ENCODE data around the gene TWF2. TPM values are rescaled to one million over a fixed set of nuclear protein-coding genes. Genes with fewer than 3 reads are reported as not detected.

Gene TWF2
- total RNA-seq, 2 experiments from 2014 or later, result 127 to 134 TPM

DNA sequence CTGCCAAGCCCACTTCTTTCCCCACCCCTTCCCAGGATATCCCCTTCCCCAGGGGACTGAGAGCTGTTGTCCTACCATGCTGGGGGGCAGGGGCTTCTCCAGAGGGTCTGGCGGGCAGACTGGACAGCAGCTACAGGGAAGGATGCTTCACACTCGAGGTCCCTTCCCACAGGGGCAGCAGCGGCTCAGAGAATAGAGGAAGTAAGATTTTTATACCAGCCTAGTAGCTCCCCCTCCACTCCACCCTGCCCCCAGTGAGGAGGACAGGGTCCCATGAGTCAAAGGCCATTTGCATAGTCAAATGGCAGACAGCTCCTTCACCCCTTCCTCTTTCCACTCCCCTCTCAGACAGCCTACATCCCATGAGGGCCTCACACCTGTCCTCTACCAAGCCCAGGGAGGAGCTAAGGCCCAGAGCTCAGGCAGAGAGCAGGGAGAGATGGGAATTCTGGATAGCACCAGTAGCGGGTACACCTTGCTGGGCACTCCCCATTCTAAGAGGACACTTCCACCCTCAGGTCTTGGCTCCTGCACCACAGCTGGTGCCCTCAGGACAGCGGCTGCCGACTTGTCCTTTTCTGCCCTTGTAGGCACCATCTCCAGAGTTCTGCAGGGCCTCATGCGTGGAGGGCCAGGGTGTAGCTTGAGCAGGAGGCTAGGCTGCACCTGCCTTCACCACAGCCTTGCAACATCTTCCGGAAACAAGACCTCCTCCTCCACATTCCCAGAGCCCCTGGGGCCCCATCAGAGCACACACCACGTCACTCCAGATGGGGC is 13.3 kb downstream of the TWF2 start, which contains the start of gene TLR9:
Gene TLR9 (minus strand): TSS at position 194 of the 777 bp plus-strand sequence. CDS start 116 bp downstream, at position 78.
- Mint-ChIP-seq H3K27ac (peak within 1 kb of the TSS; percentile 90), H3K9me3 (no peaks in the 10 kb centered on the region), H3K36me3 (peaks cover 8% of the 10 kb centered on the region), H3K4me3 (peak within 1 kb of the TSS; percentile 62), H3K4me1 (peaks cover 52% of the 10 kb centered on the region), H3K27me3 (no peaks in the 10 kb centered on the region)
- DNase-seq, result peak; percentile 52

DNA sequence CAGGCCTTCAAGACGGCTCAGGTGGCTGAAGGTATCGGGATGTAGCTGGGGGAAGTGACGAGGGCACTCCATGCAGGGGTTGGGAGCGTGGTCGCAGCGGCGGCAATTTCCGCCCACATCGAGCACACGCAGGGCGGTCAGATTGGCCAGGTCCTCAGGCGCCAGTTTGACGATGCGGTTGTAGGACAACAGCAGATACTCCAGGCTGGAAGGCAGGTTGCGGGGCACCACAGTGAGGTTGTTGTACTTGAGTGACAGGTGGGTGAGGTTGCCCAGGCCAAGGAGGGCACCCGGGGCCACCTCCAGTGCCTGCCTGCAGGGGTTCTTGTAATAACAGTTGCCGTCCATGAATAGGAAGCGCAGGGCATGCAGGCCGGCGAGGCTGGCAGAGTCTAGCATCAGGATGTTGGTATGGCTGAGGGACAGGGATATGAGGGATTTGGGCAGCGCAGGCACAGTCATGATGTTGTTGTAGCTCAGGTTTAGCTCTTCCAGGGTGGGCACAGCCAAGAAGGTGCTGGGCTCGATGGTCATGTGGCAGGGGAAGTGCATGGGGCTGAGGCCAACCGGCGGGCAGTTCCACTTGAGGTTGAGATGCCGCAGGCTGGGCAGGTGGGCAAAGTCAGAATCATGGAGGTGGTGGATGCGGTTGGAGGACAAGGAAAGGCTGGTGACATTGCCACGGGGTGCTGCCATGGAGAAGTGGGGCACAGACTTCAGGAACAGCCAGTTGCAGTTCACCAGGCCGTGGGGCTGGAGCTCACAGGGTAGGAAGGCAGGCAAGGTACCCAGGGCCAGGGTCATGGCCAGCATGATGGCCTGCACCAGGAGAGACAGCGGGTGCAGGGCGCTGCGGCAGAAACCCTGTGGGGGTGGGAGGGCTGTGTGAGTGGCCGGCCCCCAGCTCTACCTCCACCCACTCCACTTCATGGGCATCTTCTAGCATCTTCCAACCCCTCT is 15.2 kb downstream of the TWF2 start:
- DNase-seq, result no peak

DNA sequence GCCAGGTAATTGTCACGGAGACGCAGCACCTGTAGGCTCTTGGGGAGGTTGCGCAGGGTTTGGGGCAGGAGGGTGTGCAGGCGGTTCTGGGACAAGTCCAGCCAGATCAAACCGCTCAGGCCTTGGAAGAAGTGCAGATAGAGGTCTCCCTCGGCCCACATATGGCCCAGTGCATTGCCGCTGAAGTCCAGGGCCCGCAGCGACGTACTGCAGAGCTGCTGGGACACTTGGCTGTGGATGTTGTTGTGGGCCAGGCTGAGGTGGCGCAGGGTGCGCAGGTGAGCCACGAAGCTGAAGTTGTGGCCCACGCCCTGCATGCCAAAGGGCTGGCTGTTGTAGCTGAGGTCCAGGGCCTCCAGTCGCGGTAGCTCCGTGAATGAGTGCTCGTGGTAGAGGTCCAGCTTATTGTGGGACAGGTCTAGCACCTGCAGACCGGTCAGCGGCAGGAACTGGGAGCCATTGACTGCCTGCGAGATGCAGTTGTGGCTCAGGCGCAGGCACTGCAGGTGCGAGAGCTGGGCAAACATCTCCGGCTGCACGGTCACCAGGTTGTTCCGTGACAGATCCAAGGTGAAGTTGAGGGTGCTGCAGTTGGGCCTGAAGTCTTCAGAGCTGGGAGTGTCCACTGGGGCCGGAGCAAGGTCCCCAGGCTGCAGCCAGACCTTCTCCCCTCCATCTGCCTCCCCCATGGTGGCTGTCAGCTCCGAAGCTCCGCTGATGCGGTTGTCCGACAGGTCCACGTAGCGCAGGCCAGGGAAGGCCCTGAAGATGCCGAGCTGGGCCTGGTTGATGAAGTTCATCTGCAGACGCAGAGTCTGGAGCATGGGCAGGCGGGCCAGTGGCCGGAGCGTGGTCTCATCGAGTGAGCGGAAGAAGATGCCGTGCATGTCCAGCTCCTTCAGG is 16.4 kb downstream of the TWF2 start:
- no peaks in the 10 kb centered on the region for H3K27me3 Mint-ChIP-seq
- peaks cover 7% of the 10 kb centered on the region for H3K36me3 Mint-ChIP-seq
- H3K4me3 Mint-ChIP-seq, result peak overlapping the region; percentile 79
- peaks cover 75% of the 10 kb centered on the region for H3K4me1 Mint-ChIP-seq
- H3K9me3 Mint-ChIP-seq, result no peaks in the 10 kb centered on the region
- H3K27ac Mint-ChIP-seq, result peak overlapping the region; percentile 77
- DNase-seq, result no peak

More for the DNA sequence above, 15.2 kb downstream of the TWF2 start:
- H3K9me3 Mint-ChIP-seq, result no peaks in the 10 kb centered on the region
- H3K4me1 Mint-ChIP-seq, result peaks cover 64% of the 10 kb centered on the region
- H3K27me3 Mint-ChIP-seq, result no peaks in the 10 kb centered on the region
- no peak overlapping the region for H3K4me3 Mint-ChIP-seq
- peaks cover 7% of the 10 kb centered on the region for H3K36me3 Mint-ChIP-seq
- peak overlapping the region; percentile 90 for H3K27ac Mint-ChIP-seq

DNA sequence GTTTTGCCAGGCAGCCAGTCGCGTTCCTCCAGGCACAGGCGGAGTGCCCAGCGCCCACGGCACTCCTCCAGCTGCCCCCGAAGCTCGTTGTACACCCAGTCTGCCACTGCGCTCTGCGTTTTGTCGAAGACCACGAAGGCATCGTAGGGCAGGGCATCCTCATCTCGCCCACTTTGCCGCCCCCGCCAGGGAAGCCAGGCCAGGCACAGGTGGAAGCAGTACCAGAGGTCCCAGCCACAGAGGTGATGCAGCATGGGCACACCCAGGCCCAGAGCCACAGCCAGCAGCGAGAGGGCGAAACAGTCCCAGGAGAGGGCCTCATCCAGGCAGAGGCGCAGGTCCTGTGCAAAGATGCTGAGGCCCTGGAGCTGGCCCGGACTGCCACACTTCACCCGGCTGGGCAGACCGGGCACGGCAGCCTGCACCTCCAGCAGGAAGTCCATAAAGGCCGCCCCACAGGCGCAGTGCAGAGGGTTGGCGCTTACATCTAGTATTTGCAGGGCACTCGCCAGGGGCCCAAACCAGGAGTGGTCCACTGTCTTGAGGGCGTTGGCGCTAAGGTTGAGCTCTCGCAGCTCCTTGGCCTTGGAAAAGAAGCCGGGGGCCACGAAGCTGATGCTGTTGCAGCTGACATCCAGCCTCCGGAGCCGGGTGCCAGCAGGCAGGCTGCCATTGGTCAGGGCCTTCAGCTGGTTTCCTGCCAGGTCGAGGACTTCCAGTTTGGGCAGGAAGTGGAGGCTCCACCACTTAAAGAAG is 17.2 kb downstream of the TWF2 start:
- H3K36me3 Mint-ChIP-seq, result peaks cover 10% of the 10 kb centered on the region
- peaks cover 80% of the 10 kb centered on the region for H3K4me1 Mint-ChIP-seq
- peak overlapping the region; percentile 79 for H3K4me3 Mint-ChIP-seq
- no peaks in the 10 kb centered on the region for H3K27me3 Mint-ChIP-seq
- H3K9me3 Mint-ChIP-seq, result no peaks in the 10 kb centered on the region
- peak; percentile 65 for DNase-seq
- H3K27ac Mint-ChIP-seq, result peak overlapping the region; percentile 77

DNA sequence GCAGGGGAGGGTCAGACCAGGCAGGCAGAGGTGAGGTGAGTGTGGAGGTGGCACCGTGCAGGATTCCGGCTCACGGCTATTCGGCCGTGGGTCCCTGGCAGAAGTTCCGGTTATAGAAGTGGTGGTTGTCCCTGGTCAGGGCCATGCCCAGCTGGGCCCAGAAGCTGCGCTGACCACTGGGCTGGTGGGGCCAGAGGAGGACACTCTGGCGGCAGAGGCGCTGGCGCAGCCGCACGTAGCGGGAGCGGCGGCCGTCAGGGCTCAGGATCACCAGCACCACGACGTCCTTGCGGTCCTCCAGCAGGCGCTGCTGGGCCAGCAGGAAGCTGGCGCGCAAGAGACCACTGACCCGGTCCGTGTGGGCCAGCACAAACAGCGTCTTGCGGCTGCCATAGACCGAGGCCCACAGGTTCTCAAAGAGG is 17.8 kb downstream of the TWF2 start:
- H3K4me1 Mint-ChIP-seq, result peaks cover 77% of the 10 kb centered on the region
- H3K36me3 Mint-ChIP-seq, result peaks cover 9% of the 10 kb centered on the region
- no peaks in the 10 kb centered on the region for H3K27me3 Mint-ChIP-seq
- no peak for DNase-seq
- H3K4me3 Mint-ChIP-seq, result no peak overlapping the region
- no peak overlapping the region for H3K27ac Mint-ChIP-seq
- H3K9me3 Mint-ChIP-seq, result no peaks in the 10 kb centered on the region

DNA sequence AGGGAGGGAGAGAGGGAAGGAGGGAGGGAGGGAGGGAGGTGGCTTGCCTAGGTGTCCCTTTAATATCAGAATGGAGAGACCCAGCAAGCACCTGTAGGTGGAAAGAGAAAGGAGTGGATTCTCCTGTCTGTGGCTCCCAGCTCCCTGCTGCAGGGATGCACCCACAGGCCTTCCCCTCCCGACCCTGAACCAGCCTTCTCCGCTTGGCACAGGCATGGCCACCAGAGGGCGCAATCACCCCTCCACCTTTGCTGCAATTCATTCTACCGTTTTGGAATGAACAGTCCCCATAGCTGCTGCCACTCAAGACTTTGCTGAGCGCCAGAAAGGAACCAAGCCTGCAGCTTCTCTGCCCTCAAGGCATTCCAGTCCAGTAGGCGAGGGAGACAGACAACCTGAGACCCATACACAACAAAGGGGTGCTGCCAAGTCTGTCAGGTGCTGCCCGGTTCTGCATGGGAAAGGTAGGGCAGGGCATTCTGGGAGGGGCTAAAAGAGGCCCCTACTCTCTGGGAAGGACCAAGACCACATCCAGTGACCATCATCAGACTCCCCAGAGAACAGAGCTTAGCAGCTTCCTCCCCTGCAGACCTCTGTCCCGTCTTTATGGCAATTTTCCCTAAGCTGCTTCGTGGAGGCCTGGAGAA is 18.5 kb downstream of the TWF2 start:
- peaks cover 12% of the 10 kb centered on the region for H3K36me3 Mint-ChIP-seq
- peak overlapping the region; percentile 25 for H3K4me3 Mint-ChIP-seq
- DNase-seq, result peak; percentile 84
- H3K27me3 Mint-ChIP-seq, result no peaks in the 10 kb centered on the region
- no peaks in the 10 kb centered on the region for H3K9me3 Mint-ChIP-seq
- peaks cover 71% of the 10 kb centered on the region for H3K4me1 Mint-ChIP-seq
- no peak overlapping the region for H3K27ac Mint-ChIP-seq

DNA sequence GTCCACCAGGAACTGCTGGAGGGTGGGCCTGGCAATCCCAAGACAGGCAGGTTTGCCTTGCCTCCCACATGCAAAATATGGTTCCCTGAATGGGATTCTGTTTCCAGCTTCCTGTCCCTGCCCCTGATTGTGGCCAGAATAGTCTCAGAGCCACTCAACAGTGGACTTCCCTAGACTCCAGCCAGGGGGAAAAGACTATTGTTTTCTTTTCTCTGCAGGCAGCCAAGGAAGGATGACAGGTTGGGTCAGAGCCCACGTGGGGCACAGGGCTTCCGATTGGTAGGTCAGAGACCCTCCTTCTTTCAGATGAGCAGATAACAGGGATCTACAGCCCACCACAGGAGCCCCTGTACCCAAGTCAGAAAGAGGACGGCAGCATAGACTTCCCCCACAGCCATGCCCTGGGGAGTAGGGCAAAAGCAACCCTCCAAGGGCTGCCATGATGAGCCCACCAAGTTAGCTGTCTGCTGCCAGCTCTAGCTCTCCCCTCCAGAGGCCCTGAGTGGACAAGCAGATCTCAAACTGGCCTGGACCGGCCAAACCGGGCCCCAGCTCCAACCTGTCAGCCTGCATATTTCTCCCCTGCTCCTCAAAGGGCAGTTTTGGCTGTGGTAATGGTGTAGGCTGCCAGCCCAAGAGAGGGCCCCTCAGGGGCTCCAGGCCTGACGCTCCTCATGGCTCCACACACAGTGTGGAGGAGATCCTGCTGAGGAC is 19.9 kb downstream of the TWF2 start:
- Mint-ChIP-seq H3K4me3 (peak overlapping the region; percentile 10), H3K9me3 (no peaks in the 10 kb centered on the region), H3K4me1 (peaks cover 60% of the 10 kb centered on the region), H3K27me3 (no peaks in the 10 kb centered on the region), H3K27ac (peak overlapping the region; percentile 70), H3K36me3 (peaks cover 21% of the 10 kb centered on the region)
- DNase-seq, result no peak

DNA sequence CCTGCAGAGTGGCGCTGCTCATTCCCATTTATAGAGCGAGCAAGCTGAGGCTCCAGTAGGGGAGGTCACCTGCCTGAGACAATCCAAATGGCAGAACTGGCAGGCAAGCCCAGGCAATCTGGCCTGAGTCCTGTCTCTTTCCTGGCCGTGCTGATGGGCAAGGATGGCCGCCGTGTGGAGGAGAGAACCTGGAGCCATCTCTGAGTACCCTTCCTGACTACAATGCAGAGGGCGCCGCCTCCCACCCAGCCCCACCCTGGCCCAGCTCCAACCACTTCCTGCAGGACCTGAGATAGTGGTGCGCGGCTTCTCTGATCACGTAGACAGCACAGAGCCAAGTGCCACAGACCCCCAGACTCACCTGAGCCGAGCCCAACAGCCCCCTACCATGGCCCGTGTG is 20.5 kb downstream of the TWF2 start:
- Mint-ChIP-seq H3K9me3 (no peaks in the 10 kb centered on the region), H3K4me1 (peaks cover 53% of the 10 kb centered on the region), H3K36me3 (peaks cover 22% of the 10 kb centered on the region), H3K27ac (peak overlapping the region; percentile 82), H3K4me3 (peak overlapping the region; percentile 63), H3K27me3 (no peaks in the 10 kb centered on the region)
- DNase-seq, result peak; percentile 45

DNA sequence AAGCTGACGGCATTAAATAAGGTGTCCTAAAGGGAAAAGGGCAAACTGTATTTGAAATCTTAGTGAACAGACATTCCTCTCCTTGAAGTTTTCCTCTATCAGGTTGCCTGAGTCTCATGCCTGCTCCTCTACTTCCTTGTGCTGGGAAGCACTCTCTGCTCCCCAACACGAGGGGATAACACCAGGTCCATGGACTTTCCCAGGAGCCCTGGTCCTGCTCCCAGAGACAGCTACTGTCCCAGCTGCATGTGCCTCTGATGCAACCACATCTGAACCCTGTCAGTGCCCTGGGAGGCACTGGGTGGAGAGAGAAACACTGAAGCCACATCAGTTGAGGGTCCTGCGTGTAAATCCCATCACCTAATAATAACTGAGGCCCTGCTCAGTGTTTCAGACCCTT is 20.9 kb downstream of the TWF2 start:
- peaks cover 49% of the 10 kb centered on the region for H3K4me1 Mint-ChIP-seq
- H3K9me3 Mint-ChIP-seq, result no peaks in the 10 kb centered on the region
- peaks cover 23% of the 10 kb centered on the region for H3K36me3 Mint-ChIP-seq
- H3K27ac Mint-ChIP-seq, result peak overlapping the region; percentile 82
- no peak for DNase-seq
- H3K4me3 Mint-ChIP-seq, result peak overlapping the region; percentile 63
- H3K27me3 Mint-ChIP-seq, result no peaks in the 10 kb centered on the region

DNA sequence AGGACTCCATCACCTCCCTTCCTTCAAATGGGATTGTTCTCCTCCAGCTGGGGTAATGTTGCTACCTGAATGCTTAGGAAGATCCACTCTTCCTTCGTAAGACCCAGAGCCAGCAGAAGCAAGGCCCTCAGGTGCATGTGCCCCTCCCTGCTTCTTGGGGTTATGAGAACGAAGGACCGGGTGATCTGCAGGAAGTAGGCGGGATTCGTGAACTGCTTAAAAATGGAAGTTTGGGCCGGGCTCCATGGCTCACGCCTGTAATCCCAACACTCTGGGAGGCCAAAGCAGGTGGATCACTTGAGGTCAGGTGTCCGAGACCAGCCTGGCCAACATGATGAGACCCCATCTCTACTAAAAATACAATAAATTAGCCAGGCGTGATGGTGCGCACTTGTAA is 21.6 kb downstream of the TWF2 start:
- Mint-ChIP-seq H3K27me3 (no peaks in the 10 kb centered on the region), H3K4me3 (peak overlapping the region; percentile 11), H3K9me3 (no peaks in the 10 kb centered on the region), H3K36me3 (peaks cover 27% of the 10 kb centered on the region), H3K27ac (peak overlapping the region; percentile 82), H3K4me1 (peaks cover 46% of the 10 kb centered on the region)
- DNase-seq, result no peak

DNA sequence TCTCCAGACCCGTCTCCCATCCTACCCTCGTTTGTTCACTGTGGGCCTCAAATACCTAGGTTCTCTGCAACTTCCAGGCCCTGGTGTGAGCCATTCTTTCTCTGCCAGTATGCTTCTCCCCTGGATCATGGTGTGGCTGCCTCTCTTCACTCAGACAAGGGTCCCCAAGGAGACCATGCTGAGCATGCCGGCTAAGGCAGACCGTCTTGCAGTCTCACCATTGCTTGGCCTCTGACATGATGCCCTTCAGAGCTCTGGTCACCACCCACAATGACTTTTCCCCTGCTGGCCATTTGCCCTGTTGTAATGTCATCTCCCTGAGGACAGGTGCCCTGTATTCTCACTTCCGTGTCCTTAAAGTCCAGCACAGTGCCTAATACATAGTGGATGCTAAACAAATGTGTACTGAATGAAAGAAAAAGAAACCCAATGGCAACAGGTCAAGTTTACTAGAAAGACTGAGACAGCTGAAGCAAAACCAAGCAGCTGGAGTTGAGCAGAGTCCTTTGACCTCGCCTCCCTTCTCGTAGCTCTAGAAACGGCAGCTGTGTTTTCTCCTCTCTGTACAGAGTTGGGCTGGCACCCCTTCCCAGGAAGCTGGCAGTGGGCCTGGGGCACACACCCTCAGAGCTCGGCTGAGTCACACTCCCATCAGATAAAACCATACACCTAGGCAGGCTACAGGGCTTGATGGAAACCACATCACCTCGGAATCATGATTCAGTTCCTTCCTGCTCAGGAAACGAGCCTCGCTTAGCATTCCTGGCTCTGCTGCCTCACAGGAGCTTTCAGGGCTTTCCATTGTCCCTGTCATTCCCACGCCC is 22.2 kb downstream of the TWF2 start:
- no peak for DNase-seq
- peaks cover 40% of the 10 kb centered on the region for H3K4me1 Mint-ChIP-seq
- H3K4me3 Mint-ChIP-seq, result peak overlapping the region; percentile 11
- H3K9me3 Mint-ChIP-seq, result no peaks in the 10 kb centered on the region
- peak overlapping the region; percentile 82 for H3K27ac Mint-ChIP-seq
- peaks cover 30% of the 10 kb centered on the region for H3K36me3 Mint-ChIP-seq
- no peaks in the 10 kb centered on the region for H3K27me3 Mint-ChIP-seq

DNA sequence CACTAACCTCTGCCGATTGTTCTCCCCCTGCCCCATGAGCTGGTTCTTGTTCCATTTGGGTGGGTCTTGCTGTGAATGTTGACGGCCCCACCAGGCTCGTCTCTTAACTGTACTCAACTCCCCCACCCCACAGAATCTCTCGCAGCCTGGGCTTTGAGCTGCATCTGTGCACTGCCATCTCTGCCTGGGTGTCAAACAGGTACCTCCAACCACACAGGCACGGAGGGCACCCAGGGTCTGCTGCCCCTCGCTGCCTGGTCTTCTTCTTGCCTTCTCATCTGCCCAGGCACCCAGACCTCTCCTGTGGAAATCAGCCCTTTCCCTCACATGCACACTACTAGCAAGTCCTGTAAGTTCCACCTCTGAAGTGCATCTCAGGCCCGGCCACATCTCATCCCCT is 23.6 kb downstream of the TWF2 start:
- peaks cover 31% of the 10 kb centered on the region for H3K4me1 Mint-ChIP-seq

More for the DNA sequence above, 23.6 kb downstream of the TWF2 start:
- Mint-ChIP-seq H3K4me3 (no peak overlapping the region), H3K27ac (no peak overlapping the region), H3K9me3 (no peaks in the 10 kb centered on the region), H3K36me3 (peaks cover 31% of the 10 kb centered on the region), H3K27me3 (no peaks in the 10 kb centered on the region)
- no peak for DNase-seq
